H1 (cell line): Measurements from ENCODE around the gene PLBD2. TPM values are rescaled to one million over a fixed set of nuclear protein-coding genes. Genes with fewer than 3 reads are reported as not detected.

ENCODE experiments used
- EZH2 ChIP-seq: fragments of 200-600 bp; sonication (generic); IDR thresholded peaks from 2 replicates; pipeline ENCODE4 v1.7.1; 2012; ENCODE audit warnings: low read depth, mild to moderate bottlenecking, moderate library complexity, low read length, inconsistent platforms; ENCODE audit not compliant: severe bottlenecking
- MAFK ChIP-seq: IDR thresholded peaks from 2 replicates; pipeline ENCODE4 v1.6.1; 2012; ENCODE audit warnings: low read depth, mild to moderate bottlenecking, improper control_type of control experiment, low read length
- NRF1 ChIP-seq: IDR thresholded peaks from 2 replicates; pipeline ENCODE4 v1.6.1; 2011; ENCODE audit warnings: mild to moderate bottlenecking, low read depth, low read length, improper control_type of control experiment
- RNF2 ChIP-seq: fragments of 200-900, 300-1000 bp; sonication (generic); IDR thresholded peaks from 2 replicates; pipeline ENCODE4 v1.7.1; 2016; ENCODE audit warnings: borderline replicate concordance, low read depth, mild to moderate bottlenecking, antibody characterized with exemption, low read length; ENCODE audit not compliant: poor library complexity, severe bottlenecking; ENCODE audit errors: missing control alignments
- polyA plus RNA-seq, 7 experiments: library from polyadenylated mRNA; depleted of rRNA in 3 of 7; stranded (reverse) in 5 of 7; unstranded in 2 of 7; fragments of >200 nt in 5 of 7; fragments of 200-250 nt in 2 of 7; gene quantifications; 1 replicate in 5 of 7; 2 replicates in 1 of 7; 4 replicates in 1 of 7; pipeline versions ENCODE4 v1.2.1 to v1.2.3, GENCODE V29; 2011 to 2013; ENCODE audit warnings: missing spikeins in 2 of 7, mixed read lengths in 2 of 7
- total RNA-seq: library from RNA; stranded (reverse); fragmentation: NEBNext Ultra II Directional; extraction: Animal tissue kit (Norgen Biotek cat#: 25700); gene quantifications from 2 replicates; pipeline ENCODE4 v1.2.1, GENCODE V29; 2021
- TF ChIP-seq, protein P1 (sequence below), 3 experiments: IDR thresholded peaks; 1 replicate in 2 of 3; 2 replicates in 1 of 3; pipeline versions ENCODE4 v1.5.1 to v1.6.1; 2011; ENCODE audit warnings: low read length in 3 of 3, mild to moderate bottlenecking in 3 of 3, inconsistent platforms in 2 of 3, low read depth in 1 of 3, moderate library complexity in 1 of 3; ENCODE audit not compliant: insufficient read depth in 1 of 3; ENCODE audit errors: control extremely low read depth in 1 of 3

PLBD2 gene
- total and polyA plus RNA-seq, 2 of the 8 experiments (the other 6 are each of a cell fraction or from before 2014, with no cell fraction given): 16.8 to 33.5 TPM

DNA sequence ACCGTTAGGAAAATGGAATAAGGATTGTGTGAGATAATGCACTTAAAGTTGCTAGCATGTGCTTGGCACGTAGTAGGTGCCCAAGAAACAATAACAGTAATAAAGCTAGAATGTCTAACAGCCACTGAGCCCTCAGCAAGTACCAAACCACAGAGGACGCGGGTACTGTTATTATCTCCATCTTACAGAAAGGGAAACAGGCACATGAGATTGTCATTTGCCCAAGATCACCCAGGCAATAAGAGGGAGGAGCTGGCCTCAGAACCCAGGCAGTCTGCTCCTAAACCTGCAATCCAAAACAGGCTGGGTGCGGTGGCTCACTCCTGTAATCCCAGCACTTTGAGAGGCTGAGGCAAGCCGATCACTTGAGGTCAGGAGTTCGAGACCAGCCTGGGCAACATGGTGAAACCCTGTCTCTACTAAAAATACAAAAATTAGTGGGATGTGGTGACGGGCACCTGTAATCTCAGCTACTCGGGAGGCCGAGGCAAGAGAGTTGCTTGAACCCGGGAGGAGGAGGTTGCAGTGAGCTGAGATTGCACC lies 50.4 kb downstream of the PLBD2 start (continued):
- TF ChIP-seq, protein P1, sequence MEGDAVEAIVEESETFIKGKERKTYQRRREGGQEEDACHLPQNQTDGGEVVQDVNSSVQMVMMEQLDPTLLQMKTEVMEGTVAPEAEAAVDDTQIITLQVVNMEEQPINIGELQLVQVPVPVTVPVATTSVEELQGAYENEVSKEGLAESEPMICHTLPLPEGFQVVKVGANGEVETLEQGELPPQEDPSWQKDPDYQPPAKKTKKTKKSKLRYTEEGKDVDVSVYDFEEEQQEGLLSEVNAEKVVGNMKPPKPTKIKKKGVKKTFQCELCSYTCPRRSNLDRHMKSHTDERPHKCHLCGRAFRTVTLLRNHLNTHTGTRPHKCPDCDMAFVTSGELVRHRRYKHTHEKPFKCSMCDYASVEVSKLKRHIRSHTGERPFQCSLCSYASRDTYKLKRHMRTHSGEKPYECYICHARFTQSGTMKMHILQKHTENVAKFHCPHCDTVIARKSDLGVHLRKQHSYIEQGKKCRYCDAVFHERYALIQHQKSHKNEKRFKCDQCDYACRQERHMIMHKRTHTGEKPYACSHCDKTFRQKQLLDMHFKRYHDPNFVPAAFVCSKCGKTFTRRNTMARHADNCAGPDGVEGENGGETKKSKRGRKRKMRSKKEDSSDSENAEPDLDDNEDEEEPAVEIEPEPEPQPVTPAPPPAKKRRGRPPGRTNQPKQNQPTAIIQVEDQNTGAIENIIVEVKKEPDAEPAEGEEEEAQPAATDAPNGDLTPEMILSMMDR (IDR thresholded peaks at IDR 0.05; ENCODE audit: control extremely low read depth in 1 of 3, insufficient read depth in 1 of 3, low read depth in 1 of 3, low read length in 3 of 3): no peak
- TF ChIP-seq MAFK (no peak), RNF2 (no peak), NRF1 (no peak), EZH2 (no peak)
- TF ChIP-seq, all 59 proteins: peak for 0
